Glutamatergic neuron (in vitro differentiated cells): ENCODE measurements around the gene ECM2. TPM values are rescaled to one million over a fixed set of nuclear protein-coding genes. Genes with fewer than 3 reads are reported as not detected.

ENCODE experiments used
- DNase-seq: peaks from one replicate; pipeline ENCODE4 v3.0.0; 2022
- H3K27ac Mint-ChIP-seq: one replicate; pipeline ENCODE4 v1.8.0; 2020; ENCODE audit warnings: mild to moderate bottlenecking, mixed read lengths, inconsistent platforms; ENCODE audit not compliant: unreplicated experiment
- H3K27me3 Mint-ChIP-seq: one replicate; pipeline ENCODE4 v1.8.0; 2020; ENCODE audit warnings: mild to moderate bottlenecking, moderate library complexity, mixed read lengths, inconsistent platforms; ENCODE audit not compliant: unreplicated experiment
- H3K36me3 Mint-ChIP-seq: one replicate; pipeline ENCODE4 v1.8.0; 2020; ENCODE audit warnings: mild to moderate bottlenecking, mixed read lengths, inconsistent platforms; ENCODE audit not compliant: unreplicated experiment
- H3K4me1 Mint-ChIP-seq: one replicate; pipeline ENCODE4 v1.8.0; 2020; ENCODE audit warnings: mild to moderate bottlenecking, low read depth, mixed read lengths, inconsistent platforms; ENCODE audit not compliant: unreplicated experiment
- H3K4me3 Mint-ChIP-seq: one replicate; pipeline ENCODE4 v1.8.0; 2020; ENCODE audit warnings: mild to moderate bottlenecking, mixed read lengths, inconsistent platforms; ENCODE audit not compliant: unreplicated experiment
- H3K9me3 Mint-ChIP-seq: one replicate; pipeline ENCODE4 v1.8.0; 2020; ENCODE audit warnings: mild to moderate bottlenecking, moderate library complexity, mixed read lengths, inconsistent platforms; ENCODE audit not compliant: unreplicated experiment
- CTCF ChIP-seq: fragments of 200-600 bp; sonication (generic); IDR thresholded peaks from one replicate; pipeline ENCODE4 v1.5.0; 2021; ENCODE audit not compliant: partially characterized antibody, unreplicated experiment
- total RNA-seq: library from RNA; stranded (reverse); fragmentation: NEBNext Ultra II Directional; extraction: Animal tissue kit (Norgen Biotek cat#: 25700); gene quantifications from one replicate; pipeline ENCODE4 v1.2.1, GENCODE V29; 2021; ENCODE audit not compliant: unreplicated experiment

Gene ECM2
- total RNA-seq, 1 donor from 2014 or later = 0.20 TPM

DNA sequence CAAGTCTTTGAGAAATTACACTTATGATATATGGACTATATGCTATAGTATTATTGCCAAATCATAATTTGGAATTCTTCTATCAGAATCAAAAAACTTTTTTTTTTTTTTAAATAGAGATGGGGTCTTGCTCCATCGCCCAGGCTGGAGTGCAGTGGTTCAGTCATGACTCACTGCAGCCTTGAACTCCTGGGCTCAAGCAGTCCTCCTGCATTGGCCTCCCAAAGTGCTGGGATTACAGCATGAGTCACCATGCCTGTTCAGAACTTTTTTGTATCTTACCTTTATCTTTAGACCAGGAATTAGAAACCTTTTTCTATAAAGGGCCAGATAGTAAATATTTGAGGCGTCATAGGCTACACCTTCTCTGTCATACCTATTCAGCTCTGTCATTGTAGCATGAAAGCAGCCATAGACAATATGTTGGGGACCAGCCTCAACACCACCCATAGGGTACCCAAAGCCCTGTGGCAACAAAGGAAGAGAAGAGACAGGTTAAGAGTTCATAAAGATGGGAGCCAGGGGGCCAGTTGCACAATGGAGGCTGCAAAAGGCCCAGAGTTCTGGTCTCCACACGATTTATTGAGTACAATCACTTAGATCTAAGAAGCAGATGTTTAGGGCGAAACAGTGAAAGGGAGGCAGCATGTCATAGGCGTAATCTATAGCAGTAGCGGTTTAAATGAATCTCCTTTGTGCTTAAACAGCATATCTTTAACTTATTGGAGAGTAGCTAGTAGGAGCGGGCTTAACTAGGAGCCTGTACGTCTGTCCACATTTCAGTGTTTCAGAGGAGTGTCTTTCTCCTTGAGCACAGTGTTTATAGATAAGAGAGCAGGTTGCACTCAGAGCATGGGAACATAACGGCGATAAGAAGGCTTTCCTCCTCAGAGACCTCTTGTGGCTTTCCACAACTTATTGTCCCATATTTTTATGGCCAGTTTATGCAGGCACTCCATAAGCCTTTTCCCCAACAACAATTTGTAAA is 12.5 kb downstream of the ECM2 start:
- Mint-ChIP-seq H3K9me3 (peaks cover 3% of the 10 kb centered on the region), H3K27ac (no peak overlapping the region), H3K4me3 (no peak overlapping the region), H3K36me3 (no peaks in the 10 kb centered on the region), H3K27me3 (no peaks in the 10 kb centered on the region), H3K4me1 (peaks cover 4% of the 10 kb centered on the region)
- no peak for TF ChIP-seq CTCF
- DNase-seq = no peak

DNA sequence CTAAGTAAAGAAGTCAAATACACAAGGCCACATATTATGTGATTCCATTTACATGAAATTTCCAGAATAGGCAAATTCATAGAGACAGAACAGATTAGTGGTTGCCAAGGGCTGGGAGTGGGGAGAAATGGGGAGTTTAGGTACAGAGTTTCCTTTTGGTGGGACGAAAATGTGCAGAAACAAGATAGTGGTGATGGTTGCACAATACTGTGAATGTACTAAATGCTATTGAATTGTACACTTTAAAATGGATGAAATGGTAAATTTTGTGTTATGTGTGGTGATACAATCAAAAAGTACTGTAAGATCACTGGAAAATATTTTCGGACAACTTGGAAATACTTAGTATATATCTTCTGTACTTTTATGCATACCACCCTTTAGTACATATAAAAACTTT is 15.0 kb downstream of the ECM2 start:
- H3K9me3 Mint-ChIP-seq = no peaks in the 10 kb centered on the region
- no peak for TF ChIP-seq CTCF
- no peaks in the 10 kb centered on the region for H3K4me1 Mint-ChIP-seq
- no peak overlapping the region for H3K4me3 Mint-ChIP-seq
- no peaks in the 10 kb centered on the region for H3K36me3 Mint-ChIP-seq
- H3K27ac Mint-ChIP-seq = no peak overlapping the region
- no peaks in the 10 kb centered on the region for H3K27me3 Mint-ChIP-seq
- DNase-seq = no peak

GRCh38 chr9:92518199-92518598 is 17.6 kb downstream of the ECM2 start:
- H3K4me1 Mint-ChIP-seq = peaks cover 3% of the 10 kb centered on the region
- peaks cover 1% of the 10 kb centered on the region for H3K9me3 Mint-ChIP-seq
- no peak for TF ChIP-seq CTCF
- no peak for DNase-seq
- H3K27me3 Mint-ChIP-seq = no peaks in the 10 kb centered on the region
- H3K4me3 Mint-ChIP-seq = no peak overlapping the region
- H3K36me3 Mint-ChIP-seq = no peaks in the 10 kb centered on the region
- no peak overlapping the region for H3K27ac Mint-ChIP-seq

DNA sequence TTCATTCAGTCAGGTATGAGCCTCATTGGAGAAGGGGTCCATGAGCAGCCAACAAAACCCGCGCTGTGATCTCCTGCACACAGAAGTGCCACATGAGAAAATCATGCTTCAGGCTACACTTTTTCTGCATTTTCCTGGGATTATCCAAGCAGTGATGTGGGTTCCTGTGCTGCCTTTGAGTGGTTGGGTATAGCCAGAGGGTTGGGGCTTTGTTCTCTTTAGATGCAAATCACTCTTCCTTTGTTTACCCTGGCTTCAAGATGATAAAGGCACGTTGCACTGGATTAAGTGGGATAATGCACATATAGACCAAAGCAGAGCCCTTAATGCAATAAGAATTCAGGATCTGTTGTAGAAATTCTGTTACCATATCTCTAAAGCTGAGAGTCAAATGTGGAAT is 18.7 kb downstream of the ECM2 start:
- peaks cover 13% of the 10 kb centered on the region for H3K4me1 Mint-ChIP-seq
- TF ChIP-seq CTCF = no peak
- H3K27ac Mint-ChIP-seq = no peak overlapping the region
- peaks cover 5% of the 10 kb centered on the region for H3K9me3 Mint-ChIP-seq
- H3K4me3 Mint-ChIP-seq = no peak overlapping the region
- DNase-seq = no peak
- peaks cover 4% of the 10 kb centered on the region for H3K27me3 Mint-ChIP-seq
- H3K36me3 Mint-ChIP-seq = no peaks in the 10 kb centered on the region

DNA sequence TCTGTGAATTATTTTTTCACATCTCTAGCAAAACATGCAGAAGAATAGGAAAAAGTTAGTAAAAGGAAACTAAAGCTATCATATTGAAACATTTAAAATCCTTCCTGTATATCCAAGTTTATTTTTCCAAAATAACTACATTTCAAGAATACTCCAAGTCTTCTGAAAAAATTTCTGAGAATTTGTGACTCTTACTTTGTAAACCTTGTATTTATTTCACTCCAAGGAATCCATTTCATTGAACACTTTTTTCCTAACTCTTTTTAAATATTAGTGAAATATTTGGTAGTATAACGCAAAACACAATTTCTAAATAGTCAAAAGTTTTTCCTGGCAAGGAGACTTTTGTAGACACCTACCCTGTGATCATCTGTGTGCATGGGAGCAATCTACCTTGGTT is 19.3 kb downstream of the ECM2 start:
- no peak overlapping the region for H3K27ac Mint-ChIP-seq
- peaks cover 5% of the 10 kb centered on the region for H3K9me3 Mint-ChIP-seq
- peaks cover 13% of the 10 kb centered on the region for H3K4me1 Mint-ChIP-seq
- H3K4me3 Mint-ChIP-seq = no peak overlapping the region
- TF ChIP-seq CTCF = no peak
- peaks cover 4% of the 10 kb centered on the region for H3K27me3 Mint-ChIP-seq
- no peak for DNase-seq
- H3K36me3 Mint-ChIP-seq = no peaks in the 10 kb centered on the region
